ENCODE results near the gene CCDC92. TPM values are rescaled to one million over a fixed set of nuclear protein-coding genes. Genes with fewer than 3 reads are reported as not detected.

Gene CCDC92, protein sequence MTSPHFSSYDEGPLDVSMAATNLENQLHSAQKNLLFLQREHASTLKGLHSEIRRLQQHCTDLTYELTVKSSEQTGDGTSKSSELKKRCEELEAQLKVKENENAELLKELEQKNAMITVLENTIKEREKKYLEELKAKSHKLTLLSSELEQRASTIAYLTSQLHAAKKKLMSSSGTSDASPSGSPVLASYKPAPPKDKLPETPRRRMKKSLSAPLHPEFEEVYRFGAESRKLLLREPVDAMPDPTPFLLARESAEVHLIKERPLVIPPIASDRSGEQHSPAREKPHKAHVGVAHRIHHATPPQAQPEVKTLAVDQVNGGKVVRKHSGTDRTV
- total RNA-seq (2014; rRNA removed; shearing (Covaris generic)), result 5.5 and 6.8 TPM in 2 replicates

DNA sequence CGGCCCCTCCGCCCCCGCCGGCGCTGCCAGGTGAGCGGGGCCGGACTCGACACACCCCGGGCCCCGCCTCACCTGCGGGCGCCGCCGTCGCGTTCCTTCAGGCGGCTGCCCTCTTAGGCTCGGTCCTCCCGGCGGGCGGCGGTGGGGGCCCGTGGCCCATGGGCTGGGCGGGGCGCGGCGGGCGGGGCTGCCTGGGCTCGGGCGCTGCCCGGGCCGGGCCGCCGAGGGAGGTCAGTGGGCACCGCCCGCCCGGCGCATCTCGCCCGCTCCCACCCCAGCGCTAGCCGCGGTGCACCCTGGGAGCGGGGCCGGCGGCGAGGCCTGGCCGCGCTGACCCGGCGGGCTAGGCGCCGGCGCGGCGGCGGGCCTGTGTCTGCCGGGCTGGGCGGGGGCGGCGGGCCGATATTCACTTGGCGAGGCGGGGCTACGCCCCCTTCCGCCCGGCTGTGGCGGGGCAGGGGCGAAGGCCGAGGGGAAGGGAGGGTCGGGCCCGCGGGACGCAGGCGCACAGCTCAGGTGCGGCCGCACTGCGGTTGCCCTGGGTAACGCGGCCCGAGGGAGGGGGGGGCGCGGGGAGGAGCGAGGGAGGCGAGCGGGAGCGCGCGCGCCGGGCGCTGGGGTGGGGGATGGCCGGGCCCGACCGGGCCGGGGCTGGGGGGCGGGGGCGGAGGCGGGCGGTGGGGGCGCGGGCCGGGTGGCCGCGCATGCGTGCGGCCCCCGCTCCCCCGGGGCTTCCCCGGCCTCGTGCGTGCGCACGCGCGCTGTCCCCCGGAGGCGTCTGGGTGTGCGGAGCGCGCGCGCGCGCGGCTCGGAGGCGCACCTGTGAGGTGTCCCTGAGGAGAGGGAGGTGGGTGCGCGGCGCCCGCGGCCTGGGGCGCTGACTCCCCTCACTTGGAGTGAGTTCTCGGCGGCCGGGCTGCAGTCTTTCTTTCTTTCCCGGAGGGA is at the start of gene CCDC92, which contains the start of gene ZNF664:
TSS of gene CCDC92 (minus strand) at position 375 of the 945 bp plus-strand sequence. CDS start 28,526 bp downstream, outside the sequence.
TSS of gene ZNF664 (plus strand) at position 759 of the 945 bp plus-strand sequence. CDS start 38,930 bp downstream, outside the sequence.
- DNase-seq (ENCODE audit: low spot score), result peak; percentile 91

- no peak for DNase-seq (ENCODE audit: low spot score)
Observed at GRCh38 chr12:124022161-124022560, 49.5 kb upstream of the CCDC92 start.

DNA sequence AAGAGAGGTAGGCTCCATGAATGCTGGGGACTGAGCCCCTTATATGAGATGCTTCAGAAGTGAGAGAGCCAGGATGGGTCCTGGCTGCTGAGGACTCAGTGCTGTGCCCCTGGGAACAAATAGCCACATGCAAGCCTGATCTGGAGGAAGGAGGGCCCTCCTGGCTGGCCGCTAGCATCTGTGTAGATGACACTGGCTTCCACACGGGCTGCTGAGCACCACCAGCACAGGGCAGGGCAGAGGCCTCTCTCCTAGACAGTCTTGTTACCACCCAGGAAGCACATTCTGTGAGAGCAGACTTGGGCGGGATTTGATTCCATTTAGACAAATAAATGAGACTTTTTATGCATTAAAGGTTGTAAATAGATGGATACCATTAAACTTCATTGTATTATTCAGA is 48.4 kb upstream of the CCDC92 start:
- DNase-seq (ENCODE audit: low spot score), result no peak

- no peak for DNase-seq (ENCODE audit: low spot score)
Observed at GRCh38 chr12:124020514-124020949, 47.9 kb upstream of the CCDC92 start.

DNA sequence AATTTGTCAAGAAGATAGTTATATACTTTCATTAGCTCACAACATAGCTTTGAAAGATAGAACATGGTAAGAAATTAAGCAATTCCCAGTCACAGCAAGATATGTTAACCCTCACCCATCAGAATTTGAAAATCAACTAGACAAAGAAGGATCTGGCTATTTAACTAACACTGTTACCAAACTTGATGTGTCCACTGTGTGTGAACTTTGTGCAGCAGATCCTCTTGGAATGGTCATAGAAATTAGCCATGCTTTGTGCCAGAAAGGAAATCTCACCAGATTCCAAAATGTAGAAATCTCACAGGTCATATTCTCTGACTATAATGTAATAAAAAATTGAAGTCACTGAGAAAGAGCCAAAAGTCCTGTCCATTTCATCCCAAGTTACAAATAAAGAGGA is 46.5 kb upstream of the CCDC92 start:
- DNase-seq (ENCODE audit: low spot score), result no peak

DNA sequence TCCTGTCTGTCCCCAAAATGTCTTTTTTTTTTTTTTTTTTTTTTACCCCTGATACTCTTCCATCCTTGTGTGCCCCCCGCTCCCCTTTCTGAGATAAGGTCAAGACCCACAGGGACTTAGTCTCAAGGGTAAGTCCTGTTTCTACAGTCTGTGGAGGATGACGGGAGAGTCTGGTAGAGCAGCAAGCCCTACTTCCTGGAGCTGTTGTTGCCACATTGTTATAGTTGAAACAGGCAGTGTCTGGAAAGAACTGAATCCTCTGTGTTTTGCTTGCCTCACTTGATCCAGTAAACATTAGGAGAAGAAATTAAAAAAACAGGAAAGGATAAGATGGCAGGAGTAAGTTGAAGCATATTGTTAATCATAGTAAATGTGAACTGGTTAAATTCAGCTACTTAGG is 45.9 kb upstream of the CCDC92 start:
- no peak for DNase-seq (ENCODE audit: low spot score)

DNA sequence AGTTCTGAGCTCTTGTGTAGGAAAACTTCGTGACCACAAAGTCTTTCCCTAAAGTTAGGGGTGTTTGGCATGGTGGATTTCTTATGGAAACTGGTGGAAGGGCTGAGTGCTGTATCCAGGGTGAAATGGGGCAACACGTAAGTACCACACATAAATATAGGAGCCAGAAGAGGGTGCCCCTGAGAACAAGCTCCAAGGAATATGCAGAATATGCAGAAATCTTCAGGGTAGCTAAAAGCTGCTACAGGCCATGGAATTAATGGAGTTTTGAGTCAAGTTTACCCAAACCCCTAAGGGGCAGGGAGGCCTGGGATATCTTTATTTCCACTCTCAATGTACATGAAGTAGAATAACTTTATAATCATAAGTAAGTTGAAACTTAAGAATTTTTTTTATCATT is 44.4 kb upstream of the CCDC92 start:
- no peak for DNase-seq (ENCODE audit: low spot score)

DNA sequence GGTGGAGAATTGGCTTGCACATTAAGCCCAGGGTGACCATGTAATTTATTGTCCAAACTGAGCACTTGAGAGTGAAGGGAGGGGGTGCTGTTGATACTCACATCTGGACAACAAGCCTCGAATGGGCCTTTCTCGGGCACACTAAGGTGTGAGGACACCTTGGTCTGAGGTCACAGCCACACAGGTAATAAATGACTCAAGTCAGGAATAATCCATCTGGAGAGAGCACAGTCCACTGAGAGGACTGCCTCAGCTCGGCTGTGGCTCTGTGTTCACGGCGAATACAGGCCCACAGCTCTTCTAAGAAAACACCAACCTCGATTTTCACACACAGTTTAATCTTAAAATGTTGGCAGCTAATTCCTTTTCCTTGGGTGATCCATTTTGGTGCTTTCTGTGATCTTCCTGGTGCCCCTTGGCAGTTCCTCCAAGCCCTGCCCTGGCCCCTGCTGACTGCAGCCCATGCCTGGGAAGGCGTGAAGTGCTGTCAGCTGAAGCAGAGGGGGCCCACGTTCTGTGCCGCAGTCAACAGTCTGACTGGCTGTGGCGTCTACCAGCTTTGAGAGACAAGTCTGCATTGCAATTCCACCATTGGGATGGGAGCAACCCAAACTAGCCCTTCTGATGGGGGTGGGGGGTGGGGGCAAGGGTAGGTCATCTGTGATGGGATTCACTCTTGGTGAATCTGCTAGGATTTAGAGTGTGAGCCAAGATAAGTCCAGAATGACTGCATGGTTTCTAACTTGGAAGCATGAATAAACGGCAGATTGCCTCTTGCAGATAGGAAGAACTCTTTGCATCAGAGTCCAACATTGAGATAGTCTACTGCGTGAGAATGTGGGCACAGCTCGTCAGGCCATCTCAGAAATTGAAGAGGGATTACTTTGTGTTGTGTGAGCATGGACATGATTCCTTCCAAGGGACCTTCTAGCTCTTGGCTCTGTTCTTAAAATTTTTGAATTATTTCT is 43.1 kb upstream of the CCDC92 start:
- DNase-seq (ENCODE audit: low spot score), result no peak

DNA sequence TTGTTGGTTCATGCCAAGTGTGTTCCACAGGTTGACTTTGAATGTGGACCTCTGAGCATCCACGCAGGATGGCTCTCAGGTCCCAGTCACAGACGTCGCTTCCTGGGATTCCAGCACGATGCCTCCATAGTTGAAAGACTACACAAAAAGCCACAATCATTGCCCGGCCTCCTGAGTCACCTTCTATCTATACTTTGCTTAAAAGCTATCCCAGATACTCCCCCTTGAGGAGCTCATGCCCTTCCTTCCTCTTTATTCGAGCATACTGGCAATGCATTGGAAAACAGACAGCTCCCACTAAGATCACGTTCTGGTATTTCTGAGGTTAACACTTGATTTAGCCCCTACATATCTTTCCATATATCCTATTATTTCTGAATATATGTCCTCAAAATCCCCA is 40.4 kb upstream of the CCDC92 start:
- DNase-seq (ENCODE audit: low spot score), result no peak

GRCh38 chr12:124011435-124012115 is 38.9 kb upstream of the CCDC92 start:
- no peak for DNase-seq (ENCODE audit: low spot score)

DNA sequence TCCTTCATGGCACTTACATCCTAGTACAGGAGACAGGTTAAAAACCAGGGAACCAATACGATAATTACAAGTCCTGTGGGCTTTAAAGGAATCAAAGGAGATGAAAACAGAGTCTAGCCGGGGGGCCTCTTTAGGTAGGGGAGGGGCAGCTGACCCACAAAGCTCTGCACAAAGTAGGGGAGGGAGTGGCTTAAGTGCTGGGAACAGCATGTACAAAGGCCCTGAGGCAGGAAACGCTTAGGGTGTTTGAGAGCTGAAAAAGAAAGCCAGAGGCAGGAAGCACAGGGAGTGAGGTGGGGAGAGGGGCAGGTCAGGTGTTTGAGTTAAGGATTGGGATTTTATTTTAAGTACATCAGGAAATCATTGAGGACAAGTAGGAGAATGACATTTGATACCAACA is 38.1 kb upstream of the CCDC92 start:
- no peak for DNase-seq (ENCODE audit: low spot score)

DNA sequence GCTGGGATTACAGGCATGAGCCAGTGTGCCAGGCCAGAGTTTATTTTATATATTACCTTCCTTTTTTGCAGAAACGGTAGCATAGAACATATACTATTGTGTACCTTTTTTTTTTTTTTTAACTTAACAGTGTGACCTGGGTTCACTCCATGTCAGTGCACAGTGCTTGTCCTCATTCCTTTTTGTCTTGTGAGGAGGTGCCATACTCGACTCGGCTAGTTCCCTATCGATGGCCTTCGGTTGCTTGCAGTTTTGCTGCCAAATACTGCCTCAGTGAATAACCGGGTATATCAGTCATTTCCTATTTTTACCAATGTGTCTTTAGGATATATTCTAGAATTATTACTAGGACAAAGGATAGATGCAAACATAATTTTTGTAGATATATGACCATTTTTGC is 37.1 kb upstream of the CCDC92 start:
- no peak for DNase-seq (ENCODE audit: low spot score)

- no peak for DNase-seq (ENCODE audit: low spot score)
Observed at GRCh38 chr12:124008595-124008994, 36.0 kb upstream of the CCDC92 start.

DNA sequence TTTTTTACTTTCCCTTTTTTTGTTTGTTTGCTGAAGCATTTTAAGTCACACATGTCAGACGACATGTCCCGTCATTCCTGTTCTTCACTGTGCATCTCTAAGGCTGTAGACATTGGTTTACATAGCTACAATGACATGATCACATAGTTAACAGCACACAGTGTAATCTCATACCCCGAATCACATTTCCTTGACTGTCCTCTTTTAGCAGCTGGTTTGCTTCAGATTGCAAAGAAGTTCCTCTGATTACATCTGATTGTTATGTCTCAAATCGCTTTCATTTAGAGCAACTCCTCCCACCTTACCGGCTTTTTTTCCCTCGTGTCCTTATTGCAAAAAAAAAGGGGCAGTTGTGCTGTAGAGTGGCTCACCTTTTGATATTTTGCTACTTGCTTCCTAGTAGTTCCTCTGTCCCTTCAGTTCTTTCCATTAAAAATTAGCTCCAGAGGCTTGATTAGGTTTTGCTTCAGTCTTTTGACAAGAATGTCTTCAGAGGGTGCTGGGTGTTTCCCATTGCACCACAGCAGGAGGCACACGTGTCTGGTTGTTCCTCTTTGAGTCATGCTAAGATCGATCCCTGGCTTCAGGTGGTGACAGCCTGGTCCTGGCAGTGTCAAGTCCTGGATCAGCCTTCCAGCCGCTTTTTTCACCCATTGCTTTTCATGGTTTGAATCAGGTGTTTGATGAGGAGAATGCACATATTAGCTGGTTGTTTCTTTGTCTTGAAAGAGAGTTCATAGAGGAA is 35.4 kb upstream of the CCDC92 start:
- DNase-seq (ENCODE audit: low spot score), result no peak

- no peak for DNase-seq (ENCODE audit: low spot score)
Observed at GRCh38 chr12:124006846-124007713, 34.4 kb upstream of the CCDC92 start.

- DNase-seq (ENCODE audit: low spot score), result no peak
Observed at GRCh38 chr12:124006085-124006845, 33.6 kb upstream of the CCDC92 start.

DNA sequence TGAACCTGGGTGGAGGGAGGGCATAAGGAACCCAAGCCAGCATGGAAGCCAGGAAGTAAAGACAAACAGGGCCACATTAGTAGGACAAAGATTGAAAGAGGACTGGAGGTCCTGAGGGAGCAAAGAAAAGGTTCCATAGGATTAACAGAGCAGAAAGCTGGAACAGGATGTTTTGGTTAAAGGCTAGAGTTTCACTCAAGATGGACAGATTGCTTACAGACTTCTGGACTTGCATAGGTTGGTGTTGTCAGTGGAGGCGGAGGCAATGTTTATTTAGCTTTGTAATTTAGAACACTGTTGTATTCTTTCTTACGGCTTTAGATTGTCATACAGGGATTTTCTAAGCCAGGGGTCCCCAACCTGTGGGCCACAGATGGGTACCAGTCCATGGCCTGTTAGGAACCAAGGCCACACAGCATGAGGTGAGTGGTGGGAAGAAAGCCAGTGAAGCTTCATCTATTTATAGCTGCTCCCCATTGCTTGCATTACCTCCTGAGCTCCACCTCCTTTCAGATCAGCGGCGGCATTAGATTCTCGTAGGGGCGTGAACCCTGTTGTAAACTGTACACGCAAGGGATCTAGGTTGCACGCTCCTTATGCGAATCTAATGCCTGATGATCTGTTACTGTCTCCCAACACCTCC is 31.7 kb upstream of the CCDC92 start:
- no peak for DNase-seq (ENCODE audit: low spot score)

DNA sequence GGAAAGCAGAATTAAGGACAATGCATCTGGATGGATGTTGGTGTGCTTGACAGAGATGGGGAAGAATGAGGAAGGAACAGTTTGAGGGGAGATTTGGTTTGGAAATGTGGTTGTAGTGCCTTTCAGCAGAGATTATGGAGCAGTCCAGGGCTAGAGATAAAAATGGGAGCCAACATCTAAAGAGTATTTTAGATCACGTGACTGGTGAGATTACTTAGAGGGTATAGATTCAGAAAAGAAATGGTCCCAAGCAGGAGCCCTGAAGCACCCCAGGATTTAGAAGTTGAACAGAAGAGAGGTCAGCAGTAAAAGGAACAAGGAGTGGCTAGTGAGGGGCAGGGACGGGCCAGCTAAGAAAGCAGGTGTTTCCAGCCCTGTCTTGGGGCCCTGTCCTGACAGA is 30.0 kb upstream of the CCDC92 start:
- no peak for DNase-seq (ENCODE audit: low spot score)
